GM20000 (cell line): Measurements from ENCODE around the gene MORC4.

Experiments used
- DNase-seq: peaks from one replicate; pipeline ENCODE4 v3.0.0; 2012; ENCODE audit warnings: low spot score
- TF ChIP-seq, protein P1 (sequence below): IDR thresholded peaks from 2 replicates; pipeline ENCODE4 v1.5.1; 2012; ENCODE audit warnings: mild to moderate bottlenecking, control low read depth; ENCODE audit errors: extremely low read depth, missing control alignments

MORC4 gene

DNA sequence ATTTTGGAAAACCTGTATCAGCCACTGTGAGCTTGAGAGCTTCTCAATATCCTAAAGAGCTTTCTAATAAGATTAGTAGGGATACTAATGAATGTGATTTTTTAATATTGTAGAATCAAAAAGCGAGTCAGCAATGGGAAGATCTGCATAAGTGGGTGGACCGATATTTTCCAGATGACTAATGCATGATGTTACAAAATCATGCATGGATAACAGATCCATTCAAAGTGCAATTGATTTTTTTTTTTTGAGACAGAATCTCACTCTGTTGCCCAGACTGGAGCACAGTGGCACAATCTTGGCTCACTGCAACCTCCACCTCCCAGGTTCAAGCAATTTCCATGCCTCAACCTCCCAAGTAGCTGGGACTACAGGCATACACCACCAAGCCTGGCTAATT lies 87.1 kb downstream of the MORC4 start:
- DNase-seq = no peak
- TF ChIP-seq, protein P1, sequence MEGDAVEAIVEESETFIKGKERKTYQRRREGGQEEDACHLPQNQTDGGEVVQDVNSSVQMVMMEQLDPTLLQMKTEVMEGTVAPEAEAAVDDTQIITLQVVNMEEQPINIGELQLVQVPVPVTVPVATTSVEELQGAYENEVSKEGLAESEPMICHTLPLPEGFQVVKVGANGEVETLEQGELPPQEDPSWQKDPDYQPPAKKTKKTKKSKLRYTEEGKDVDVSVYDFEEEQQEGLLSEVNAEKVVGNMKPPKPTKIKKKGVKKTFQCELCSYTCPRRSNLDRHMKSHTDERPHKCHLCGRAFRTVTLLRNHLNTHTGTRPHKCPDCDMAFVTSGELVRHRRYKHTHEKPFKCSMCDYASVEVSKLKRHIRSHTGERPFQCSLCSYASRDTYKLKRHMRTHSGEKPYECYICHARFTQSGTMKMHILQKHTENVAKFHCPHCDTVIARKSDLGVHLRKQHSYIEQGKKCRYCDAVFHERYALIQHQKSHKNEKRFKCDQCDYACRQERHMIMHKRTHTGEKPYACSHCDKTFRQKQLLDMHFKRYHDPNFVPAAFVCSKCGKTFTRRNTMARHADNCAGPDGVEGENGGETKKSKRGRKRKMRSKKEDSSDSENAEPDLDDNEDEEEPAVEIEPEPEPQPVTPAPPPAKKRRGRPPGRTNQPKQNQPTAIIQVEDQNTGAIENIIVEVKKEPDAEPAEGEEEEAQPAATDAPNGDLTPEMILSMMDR = no peak

DNA sequence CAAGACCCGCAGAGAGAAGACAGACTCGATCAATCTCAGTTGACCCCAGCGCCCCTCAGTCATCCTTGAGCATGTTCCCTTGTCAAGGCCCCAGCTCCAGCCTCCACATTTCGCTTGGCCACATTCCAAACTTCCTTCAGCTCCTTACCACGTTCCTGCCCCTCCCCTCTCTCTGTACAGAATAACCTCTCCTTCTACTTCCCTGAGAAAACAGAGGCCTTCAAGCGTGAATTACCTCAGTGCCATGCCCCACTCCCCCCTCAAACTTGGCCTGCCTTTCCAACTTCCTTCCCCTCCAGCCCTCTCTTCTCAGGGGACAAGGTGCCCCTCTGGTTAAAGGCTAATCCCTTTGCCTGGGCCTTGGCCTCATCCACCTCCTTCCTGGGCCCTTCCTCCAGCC lies 93.7 kb downstream of the MORC4 start:
- no peak for DNase-seq
- TF ChIP-seq, protein P1 = no peak

DNA sequence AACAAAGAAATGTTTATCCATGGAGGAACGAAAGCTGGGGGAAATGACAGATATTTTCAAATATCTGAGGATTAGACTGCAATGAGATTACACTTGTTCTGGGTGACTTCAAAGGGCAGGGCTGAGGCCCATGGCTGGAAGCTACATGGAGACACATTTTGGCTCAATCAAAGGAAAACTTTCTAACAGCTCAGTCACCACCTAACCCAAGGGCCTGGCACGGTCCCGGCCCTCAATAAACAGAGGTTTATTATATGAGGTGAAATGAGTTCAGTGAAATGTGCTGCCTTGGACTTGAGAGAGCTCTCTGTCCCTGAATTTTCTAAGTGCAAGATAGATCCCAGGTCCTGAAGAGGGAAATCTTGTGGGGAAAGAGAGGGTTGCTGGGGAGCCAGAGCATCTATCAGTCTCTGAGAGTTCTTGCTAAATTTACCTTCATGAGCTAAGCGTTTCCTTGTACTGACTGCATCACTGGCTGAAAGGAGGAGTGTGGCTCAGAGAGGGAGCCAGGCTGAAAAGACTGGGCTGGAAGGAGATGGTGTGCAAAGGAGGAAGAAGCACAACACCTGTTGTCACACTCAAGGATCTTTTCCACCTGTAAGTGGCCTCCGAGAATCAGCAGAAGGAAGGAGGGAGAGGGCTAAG lies 94.8 kb downstream of the MORC4 start:
- TF ChIP-seq, protein P1 = no peak
- no peak for DNase-seq

DNA sequence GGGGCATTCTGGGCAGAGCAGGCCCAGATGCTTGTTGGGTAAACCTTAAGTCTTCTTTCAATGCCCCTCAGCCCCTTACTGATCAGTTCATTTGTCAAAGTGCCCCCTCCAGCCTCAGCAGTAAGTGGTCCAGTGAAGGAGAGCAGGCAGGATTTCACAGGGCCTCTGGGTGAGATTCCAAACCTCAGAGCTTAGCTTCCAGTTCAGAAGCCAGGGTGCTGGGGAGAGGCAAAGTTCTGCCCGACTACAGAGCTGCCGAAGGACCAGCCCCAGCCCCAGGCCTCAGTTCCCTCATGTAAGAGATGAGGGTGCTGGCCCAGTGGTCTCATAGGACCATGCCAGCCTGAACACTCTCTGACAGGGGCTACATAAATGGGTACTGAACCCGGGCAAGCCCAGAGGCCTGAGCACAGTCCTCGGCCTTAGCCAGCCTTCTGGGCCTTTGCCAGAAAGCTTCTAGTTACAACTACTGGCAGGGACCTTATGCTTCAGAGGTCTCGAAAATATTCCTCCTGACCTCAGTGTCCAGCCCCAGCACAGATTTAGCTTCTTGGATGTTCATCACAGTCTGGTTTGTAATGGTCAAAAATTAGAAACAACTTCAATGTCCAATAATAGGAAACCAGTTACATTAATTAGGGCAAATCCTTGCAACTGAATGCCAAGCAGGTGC lies 96.0 kb downstream of the MORC4 start:
- TF ChIP-seq, protein P1 = no peak
- DNase-seq = no peak

DNA sequence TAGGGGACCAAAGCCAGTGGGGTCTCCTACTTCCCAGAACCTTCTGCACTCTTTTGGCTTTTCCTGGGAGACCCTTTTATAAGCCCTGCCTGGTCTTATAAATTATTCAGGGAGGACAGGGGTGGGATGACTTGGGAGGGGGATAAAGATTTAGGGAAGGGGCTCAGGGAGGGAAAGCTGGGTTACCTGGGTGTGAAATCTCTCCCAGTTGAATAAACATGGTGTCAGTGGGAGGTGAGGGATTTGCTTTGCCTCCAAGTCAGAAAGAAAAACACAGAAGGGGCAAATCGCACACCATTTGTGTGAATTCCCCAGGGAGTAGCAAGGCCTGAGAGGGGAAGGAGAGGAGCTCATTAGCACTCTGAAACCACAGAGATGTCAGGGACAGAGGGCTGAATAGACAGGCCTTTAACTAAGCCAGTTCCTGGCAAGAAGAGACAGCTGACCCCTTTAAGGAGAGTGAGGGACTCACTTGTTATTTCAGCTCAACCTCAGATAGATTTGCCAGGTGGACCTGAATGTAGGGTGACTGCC lies 96.7 kb downstream of the MORC4 start, which contains the start of gene RIPPLY1:
Gene RIPPLY1, minus strand, starts transcription at position 51 of the 534 bp plus-strand sequence. CDS start 54 bp downstream, outside the sequence.
- TF ChIP-seq, protein P1 = no peak
- no peak for DNase-seq

DNA sequence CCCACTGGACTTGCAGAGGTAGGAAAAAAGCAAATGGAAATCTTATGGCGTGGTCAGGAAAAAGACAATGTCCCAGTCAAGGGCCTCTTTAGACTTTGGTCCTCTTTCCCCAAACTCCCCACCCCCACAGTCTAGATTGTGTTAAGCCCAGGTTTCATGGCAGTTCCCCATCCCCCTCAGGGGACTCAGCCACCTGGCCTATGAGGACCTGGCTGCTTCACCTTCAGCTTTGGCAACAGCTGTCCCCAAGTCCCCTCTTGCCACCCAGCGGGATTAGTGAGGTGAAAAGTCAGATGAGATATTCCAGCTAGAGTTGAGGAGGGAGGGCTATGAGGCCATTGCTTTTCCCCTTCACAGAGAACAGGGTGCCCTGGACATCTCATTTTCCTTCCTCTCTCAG lies 97.3 kb downstream of the MORC4 start:
- TF ChIP-seq, protein P1 = no peak
- DNase-seq = no peak

DNA sequence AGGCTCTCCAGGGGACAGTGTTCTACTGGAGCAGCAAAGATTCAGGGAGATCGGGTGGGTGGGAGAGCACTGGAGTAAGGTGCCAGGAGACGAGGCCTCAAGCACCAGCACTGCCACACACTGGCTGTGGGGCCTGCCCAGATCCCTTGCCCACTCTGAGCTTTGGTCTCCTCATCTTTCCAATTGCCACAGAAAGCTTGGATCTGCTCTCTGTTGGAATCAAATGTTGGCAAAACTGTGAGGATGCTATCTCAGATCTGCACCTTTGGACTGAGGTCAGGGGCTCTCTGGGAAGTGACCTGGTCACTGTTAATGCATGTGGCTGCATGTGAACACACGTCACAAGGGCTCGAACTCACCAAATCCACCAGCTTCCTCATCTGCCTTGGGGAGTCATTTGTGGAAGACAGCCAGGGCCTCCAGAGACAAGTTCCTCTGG lies 98.2 kb downstream of the MORC4 start:
- no peak for DNase-seq
- TF ChIP-seq, protein P1 = no peak
